ENCODE measurements around the gene RAB25. TPM values are rescaled to one million over a fixed set of nuclear protein-coding genes. Genes with fewer than 3 reads are reported as not detected.

The RAB25 gene
- polyA plus RNA-seq, 2 of the 4 experiments (the other 2 are of a cell fraction) = not detected

DNA sequence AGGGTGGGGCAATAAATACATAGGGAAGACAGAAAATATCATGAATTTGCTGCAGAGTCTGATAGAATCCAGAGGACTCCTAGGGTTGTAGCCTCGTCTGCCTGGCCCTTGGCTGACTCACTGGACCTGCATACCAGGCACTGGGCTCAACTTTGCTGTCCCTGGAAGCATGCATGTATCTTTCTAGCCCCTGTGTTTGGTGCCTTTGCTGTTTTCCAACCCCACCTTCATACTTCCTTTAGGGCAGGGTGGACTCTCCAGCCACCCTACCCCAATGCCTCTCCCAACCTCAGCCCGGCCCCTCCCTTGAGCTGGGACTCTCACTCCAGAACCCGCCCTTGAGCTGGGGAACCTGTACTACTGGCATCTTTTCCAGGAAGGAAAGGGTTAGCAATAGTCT is 1.2 kb downstream of the RAB25 start:
- WGBS (ENCODE audit: missing lambda C conversion rate) = 78% methylated on average over 3 of the region's 3 CpGs
- peak; percentile 30; a peak in 2 of 6 replicates for ATAC-seq
- TF ChIP-seq TFCP2L1 (CRISPR knock-in tag; IDR thresholded peaks at IDR 0.05) = no peak
- TF ChIP-seq, protein P1, sequence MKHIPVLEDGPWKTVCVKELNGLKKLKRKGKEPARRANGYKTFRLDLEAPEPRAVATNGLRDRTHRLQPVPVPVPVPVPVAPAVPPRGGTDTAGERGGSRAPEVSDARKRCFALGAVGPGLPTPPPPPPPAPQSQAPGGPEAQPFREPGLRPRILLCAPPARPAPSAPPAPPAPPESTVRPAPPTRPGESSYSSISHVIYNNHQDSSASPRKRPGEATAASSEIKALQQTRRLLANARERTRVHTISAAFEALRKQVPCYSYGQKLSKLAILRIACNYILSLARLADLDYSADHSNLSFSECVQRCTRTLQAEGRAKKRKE (CRISPR knock-in tag; IDR thresholded peaks at IDR 0.05; ENCODE audit: low read depth) = no peak
- TF ChIP-seq, protein P2, sequence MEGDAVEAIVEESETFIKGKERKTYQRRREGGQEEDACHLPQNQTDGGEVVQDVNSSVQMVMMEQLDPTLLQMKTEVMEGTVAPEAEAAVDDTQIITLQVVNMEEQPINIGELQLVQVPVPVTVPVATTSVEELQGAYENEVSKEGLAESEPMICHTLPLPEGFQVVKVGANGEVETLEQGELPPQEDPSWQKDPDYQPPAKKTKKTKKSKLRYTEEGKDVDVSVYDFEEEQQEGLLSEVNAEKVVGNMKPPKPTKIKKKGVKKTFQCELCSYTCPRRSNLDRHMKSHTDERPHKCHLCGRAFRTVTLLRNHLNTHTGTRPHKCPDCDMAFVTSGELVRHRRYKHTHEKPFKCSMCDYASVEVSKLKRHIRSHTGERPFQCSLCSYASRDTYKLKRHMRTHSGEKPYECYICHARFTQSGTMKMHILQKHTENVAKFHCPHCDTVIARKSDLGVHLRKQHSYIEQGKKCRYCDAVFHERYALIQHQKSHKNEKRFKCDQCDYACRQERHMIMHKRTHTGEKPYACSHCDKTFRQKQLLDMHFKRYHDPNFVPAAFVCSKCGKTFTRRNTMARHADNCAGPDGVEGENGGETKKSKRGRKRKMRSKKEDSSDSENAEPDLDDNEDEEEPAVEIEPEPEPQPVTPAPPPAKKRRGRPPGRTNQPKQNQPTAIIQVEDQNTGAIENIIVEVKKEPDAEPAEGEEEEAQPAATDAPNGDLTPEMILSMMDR (IDR thresholded peaks at IDR 0.05) = no peak
- no peak overlapping the region for H3K4me3 ChIP-seq
- no peak overlapping the region for H3K27ac ChIP-seq
- H3K4me1 ChIP-seq = no peaks in the 10 kb centered on the region
- no peaks in the 10 kb centered on the region for H3K9me3 ChIP-seq
- no peak overlapping the region for H3K4me2 ChIP-seq
- no peak for DNase-seq (ENCODE audit: low read depth in 1 of 2, low spot score in 1 of 2)
- FAIRE-seq = no peak
- ChIA-PET POLR2A (no interaction called here), CTCF (interaction anchor here (0.7 to 2.6 kb wide), 5 partner anchors 68 to 887 kb away, joined by 3 to 7 read pairs (median 4); no protein-coding TSS in a partner anchor)

GRCh38 chr1:156063997-156064285 is 3.0 kb downstream of the RAB25 start:
- TF ChIP-seq, protein P3, sequence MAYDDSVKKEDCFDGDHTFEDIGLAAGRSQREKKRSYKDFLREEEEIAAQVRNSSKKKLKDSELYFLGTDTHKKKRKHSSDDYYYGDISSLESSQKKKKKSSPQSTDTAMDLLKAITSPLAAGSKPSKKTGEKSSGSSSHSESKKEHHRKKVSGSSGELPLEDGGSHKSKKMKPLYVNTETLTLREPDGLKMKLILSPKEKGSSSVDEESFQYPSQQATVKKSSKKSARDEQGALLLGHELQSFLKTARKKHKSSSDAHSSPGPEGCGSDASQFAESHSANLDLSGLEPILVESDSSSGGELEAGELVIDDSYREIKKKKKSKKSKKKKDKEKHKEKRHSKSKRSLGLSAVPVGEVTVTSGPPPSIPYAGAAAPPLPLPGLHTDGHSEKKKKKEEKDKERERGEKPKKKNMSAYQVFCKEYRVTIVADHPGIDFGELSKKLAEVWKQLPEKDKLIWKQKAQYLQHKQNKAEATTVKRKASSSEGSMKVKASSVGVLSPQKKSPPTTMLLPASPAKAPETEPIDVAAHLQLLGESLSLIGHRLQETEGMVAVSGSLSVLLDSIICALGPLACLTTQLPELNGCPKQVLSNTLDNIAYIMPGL (CRISPR knock-in tag; IDR thresholded peaks at IDR 0.05; ENCODE audit: borderline replicate concordance) = no peak
- no peak for TF ChIP-seq FOSL2 (IDR thresholded peaks at IDR 0.05)
- TF ChIP-seq FOSL2 (CRISPR knock-in tag; IDR thresholded peaks at IDR 0.05) = no peak
- no peak for TF ChIP-seq CEBPB (IDR thresholded peaks at IDR 0.05)
- Histone ChIP-seq H3K27ac (no peak overlapping the region), H3K4me2 (no peak overlapping the region), H3K9me3 (no peaks in the 10 kb centered on the region), H3K4me1 (no peaks in the 10 kb centered on the region), H3K4me3 (no peak overlapping the region)
- ATAC-seq (no peak), FAIRE-seq (no peak), DNase-seq (ENCODE audit: low read depth in 1 of 2, low spot score in 1 of 2) (no peak)
- ChIA-PET CTCF (interaction anchor here (0.6 to 2.6 kb wide), 9 partner anchors 12 to 126 kb away, joined by 3 to 15 read pairs (median 4); no protein-coding TSS in a partner anchor), POLR2A (no interaction called here)
- 52% methylated on average over 2 of the region's 2 CpGs for WGBS (ENCODE audit: missing lambda C conversion rate)

DNA sequence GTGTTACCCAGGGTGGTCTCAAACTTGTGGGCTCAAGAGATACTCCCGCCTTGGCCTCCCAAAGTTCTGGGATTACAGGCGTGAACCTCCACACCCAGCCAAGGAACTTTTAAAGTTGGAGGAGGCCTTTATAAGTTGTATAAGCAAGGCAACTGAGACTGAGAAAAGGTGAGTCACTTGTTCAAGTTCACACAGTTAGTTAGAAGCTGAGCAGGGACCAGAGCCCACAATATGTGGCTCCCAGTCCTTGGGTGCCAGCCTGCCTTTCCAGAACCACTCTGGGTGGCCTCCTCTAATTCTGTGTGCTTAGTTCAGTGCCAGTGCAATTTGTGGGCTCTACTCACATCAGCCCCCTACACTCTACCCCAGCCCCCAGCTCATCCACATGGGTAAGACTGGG is 3.7 kb downstream of the RAB25 start:
- no peaks in the 10 kb centered on the region for H3K4me1 ChIP-seq
- ChIA-PET POLR2A (no interaction called here), CTCF (interaction anchor here (0.6 to 2.8 kb wide), 16 partner anchors 11 to 131 kb away, joined by 3 to 29 read pairs (median 5); partner anchors contain the start of gene KHDC4)
- ATAC-seq (no peak), DNase-seq (ENCODE audit: low read depth in 1 of 2, low spot score in 1 of 2) (no peak), FAIRE-seq (no peak)
- no peak overlapping the region for H3K4me2 ChIP-seq
- TF ChIP-seq ZNF302 (CRISPR knock-in tag; IDR thresholded peaks at IDR 0.05) = no peak
- TF ChIP-seq TFCP2L1 (CRISPR knock-in tag; IDR thresholded peaks at IDR 0.05) = no peak
- TF ChIP-seq CHD4 (IDR thresholded peaks at IDR 0.05; ENCODE audit: borderline replicate concordance) = no peak
- TF ChIP-seq HOXB5 (CRISPR knock-in tag; IDR thresholded peaks at IDR 0.05) = no peak
- TF ChIP-seq EHMT2 (IDR thresholded peaks at IDR 0.05; ENCODE audit: low read depth) = no peak
- TF ChIP-seq CHD2 (IDR thresholded peaks at IDR 0.05; ENCODE audit: low read length, partially characterized antibody) = no peak
- no peak for TF ChIP-seq FOSB (CRISPR knock-in tag; IDR thresholded peaks at IDR 0.05)
- no peak for TF ChIP-seq RARB (CRISPR knock-in tag; IDR thresholded peaks at IDR 0.05)
- H3K4me3 ChIP-seq = no peak overlapping the region
- H3K27ac ChIP-seq = no peak overlapping the region
- WGBS (ENCODE audit: missing lambda C conversion rate) = 88% methylated on average over 2 of the region's 2 CpGs
- H3K9me3 ChIP-seq = no peaks in the 10 kb centered on the region

- FAIRE-seq = no peak
- no peak for DNase-seq (ENCODE audit: low read depth in 1 of 2, low spot score in 1 of 2)
- Histone ChIP-seq H3K9me3 (no peaks in the 10 kb centered on the region), H3K4me1 (no peaks in the 10 kb centered on the region; the same call in 2 of the 3 replicates), H3K4me2 (no peak overlapping the region), H3K4me3 (no peak overlapping the region), H3K27ac (no peak overlapping the region)
- ChIA-PET POLR2A (no interaction called here), CTCF (interaction anchor here (0.6 to 4.1 kb wide), 20 partner anchors 8 to 161 kb away, joined by 3 to 33 read pairs (median 8); partner anchors contain the start of gene KHDC4)
- TF ChIP-seq HDAC2 (IDR thresholded peaks at IDR 0.05) (no peak), EHF (CRISPR knock-in tag; IDR thresholded peaks at IDR 0.05) (no peak), JUN (IDR thresholded peaks at IDR 0.05) (no peak), RARB (CRISPR knock-in tag; IDR thresholded peaks at IDR 0.05) (no peak), JUNB (IDR thresholded peaks at IDR 0.05) (no peak), ELK1 (IDR thresholded peaks at IDR 0.05; ENCODE audit: low read depth, low read length) (no peak)
- ATAC-seq = no peak
- WGBS (ENCODE audit: missing lambda C conversion rate) = 85% methylated on average over 3 of the region's 3 CpGs
Observed at GRCh38 chr1:156065212-156065611, 4.3 kb downstream of the RAB25 start.
